ENCODE data around the gene CACNA1H.

Gene CACNA1H

DNA sequence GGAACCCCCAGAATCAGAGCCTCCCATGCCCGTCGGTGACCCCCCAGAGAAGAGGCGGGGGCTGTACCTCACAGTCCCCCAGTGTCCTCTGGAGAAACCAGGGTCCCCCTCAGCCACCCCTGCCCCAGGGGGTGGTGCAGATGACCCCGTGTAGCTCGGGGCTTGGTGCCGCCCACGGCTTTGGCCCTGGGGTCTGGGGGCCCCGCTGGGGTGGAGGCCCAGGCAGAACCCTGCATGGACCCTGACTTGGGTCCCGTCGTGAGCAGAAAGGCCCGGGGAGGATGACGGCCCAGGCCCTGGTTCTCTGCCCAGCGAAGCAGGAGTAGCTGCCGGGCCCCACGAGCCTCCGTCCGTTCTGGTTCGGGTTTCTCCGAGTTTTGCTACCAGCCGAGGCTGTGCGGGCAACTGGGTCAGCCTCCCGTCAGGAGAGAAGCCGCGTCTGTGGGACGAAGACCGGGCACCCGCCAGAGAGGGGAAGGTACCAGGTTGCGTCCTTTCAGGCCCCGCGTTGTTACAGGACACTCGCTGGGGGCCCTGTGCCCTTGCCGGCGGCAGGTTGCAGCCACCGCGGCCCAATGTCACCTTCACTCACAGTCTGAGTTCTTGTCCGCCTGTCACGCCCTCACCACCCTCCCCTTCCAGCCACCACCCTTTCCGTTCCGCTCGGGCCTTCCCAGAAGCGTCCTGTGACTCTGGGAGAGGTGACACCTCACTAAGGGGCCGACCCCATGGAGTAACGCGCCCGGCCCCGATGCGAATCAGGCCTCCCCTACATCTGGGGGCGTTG is 68.1 kb downstream of the CACNA1H start:
- H3K27me3 ChIP-seq (ENCODE audit: low read depth, low read length), result no peaks in the 10 kb centered on the region
- no peak overlapping the region for H2AFZ ChIP-seq (ENCODE audit: low read depth, low read length)
- TF ChIP-seq EZH2phosphoT487 (IDR thresholded peaks at IDR 0.05; ENCODE audit: low read depth), result no peak
- TF ChIP-seq, protein P1, sequence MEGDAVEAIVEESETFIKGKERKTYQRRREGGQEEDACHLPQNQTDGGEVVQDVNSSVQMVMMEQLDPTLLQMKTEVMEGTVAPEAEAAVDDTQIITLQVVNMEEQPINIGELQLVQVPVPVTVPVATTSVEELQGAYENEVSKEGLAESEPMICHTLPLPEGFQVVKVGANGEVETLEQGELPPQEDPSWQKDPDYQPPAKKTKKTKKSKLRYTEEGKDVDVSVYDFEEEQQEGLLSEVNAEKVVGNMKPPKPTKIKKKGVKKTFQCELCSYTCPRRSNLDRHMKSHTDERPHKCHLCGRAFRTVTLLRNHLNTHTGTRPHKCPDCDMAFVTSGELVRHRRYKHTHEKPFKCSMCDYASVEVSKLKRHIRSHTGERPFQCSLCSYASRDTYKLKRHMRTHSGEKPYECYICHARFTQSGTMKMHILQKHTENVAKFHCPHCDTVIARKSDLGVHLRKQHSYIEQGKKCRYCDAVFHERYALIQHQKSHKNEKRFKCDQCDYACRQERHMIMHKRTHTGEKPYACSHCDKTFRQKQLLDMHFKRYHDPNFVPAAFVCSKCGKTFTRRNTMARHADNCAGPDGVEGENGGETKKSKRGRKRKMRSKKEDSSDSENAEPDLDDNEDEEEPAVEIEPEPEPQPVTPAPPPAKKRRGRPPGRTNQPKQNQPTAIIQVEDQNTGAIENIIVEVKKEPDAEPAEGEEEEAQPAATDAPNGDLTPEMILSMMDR (IDR thresholded peaks at IDR 0.05; ENCODE audit: low read depth, low read length), result no peak
- no peaks in the 10 kb centered on the region for H3K36me3 ChIP-seq (replicated peaks; ENCODE audit: low read depth, low read length)
- no peaks in the 10 kb centered on the region for H3K4me1 ChIP-seq (ENCODE audit: low read length)
- H3K4me2 ChIP-seq (ENCODE audit: low read length), result no peak overlapping the region
- H3K4me3 ChIP-seq (ENCODE audit: low read length), result no peak overlapping the region
- H3K9me3 ChIP-seq (ENCODE audit: insufficient read depth, low read length), result no peaks in the 10 kb centered on the region
- H3K79me2 ChIP-seq (ENCODE audit: low read length), result no peaks in the 10 kb centered on the region
- no peak overlapping the region for H3K9ac ChIP-seq (ENCODE audit: low read length)
- H4K20me1 ChIP-seq (ENCODE audit: insufficient read depth, low read length), result no peaks in the 10 kb centered on the region
- H3K27ac ChIP-seq (ENCODE audit: low read length), result no peak overlapping the region

DNA sequence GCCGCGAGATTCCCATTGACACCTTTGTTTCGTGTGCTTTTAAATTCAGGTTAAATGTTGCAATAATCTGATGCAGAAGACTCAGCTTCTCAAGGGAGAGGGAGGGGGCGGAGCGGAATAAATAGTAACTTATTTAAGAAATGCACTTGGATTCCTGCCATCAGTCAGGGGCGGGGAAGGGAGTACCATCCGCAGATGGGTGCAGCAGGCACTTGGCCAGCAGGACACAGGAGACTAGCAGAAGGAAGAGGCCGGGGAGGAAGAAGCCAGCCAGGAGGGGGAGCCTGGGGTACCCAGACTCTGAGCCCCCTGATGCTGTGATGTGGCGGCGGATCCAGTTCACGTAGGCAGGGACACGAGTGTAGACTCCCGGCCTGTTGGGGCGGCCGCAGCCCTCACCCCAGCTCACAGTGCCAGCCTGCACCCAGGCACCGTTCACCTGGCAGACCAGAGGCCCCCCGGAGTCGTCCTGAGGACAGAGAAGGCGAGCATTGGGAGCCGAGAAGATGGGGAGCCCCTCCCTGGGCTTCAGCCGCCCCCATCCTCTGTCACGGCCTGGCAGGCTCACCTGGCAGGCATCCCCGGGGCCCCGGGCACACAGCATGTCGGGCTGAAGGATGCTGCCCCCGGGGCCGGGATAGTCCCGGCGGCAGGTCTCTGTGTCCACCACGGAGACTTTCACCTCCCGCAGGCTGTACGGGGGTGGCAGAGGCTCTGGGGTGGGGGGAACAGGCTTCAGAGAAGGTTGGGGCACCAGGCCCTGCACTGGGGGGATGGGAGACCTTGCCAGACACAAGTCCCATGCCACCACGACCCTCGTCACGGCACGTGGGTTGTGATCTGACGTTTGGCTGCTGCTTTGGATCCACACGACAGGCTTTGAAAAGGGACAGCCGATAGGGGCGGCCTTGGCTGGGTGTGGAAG is 69.0 kb downstream of the CACNA1H start:
- Histone ChIP-seq H3K9ac (ENCODE audit: low read length) (no peak overlapping the region), H3K36me3 (replicated peaks; ENCODE audit: low read depth, low read length) (no peaks in the 10 kb centered on the region), H2AFZ (ENCODE audit: low read depth, low read length) (no peak overlapping the region), H3K4me2 (ENCODE audit: low read length) (no peak overlapping the region), H3K27me3 (ENCODE audit: low read depth, low read length) (no peaks in the 10 kb centered on the region), H3K79me2 (ENCODE audit: low read length) (no peaks in the 10 kb centered on the region), H3K4me3 (ENCODE audit: low read length) (no peak overlapping the region), H3K9me3 (ENCODE audit: insufficient read depth, low read length) (no peaks in the 10 kb centered on the region), H3K4me1 (ENCODE audit: low read length) (no peaks in the 10 kb centered on the region), H3K27ac (ENCODE audit: low read length) (no peak overlapping the region), H4K20me1 (ENCODE audit: insufficient read depth, low read length) (no peaks in the 10 kb centered on the region)
- TF ChIP-seq, protein P1 (IDR thresholded peaks at IDR 0.05; ENCODE audit: low read depth, low read length), result no peak
- no peak for TF ChIP-seq EZH2phosphoT487 (IDR thresholded peaks at IDR 0.05; ENCODE audit: low read depth)

DNA sequence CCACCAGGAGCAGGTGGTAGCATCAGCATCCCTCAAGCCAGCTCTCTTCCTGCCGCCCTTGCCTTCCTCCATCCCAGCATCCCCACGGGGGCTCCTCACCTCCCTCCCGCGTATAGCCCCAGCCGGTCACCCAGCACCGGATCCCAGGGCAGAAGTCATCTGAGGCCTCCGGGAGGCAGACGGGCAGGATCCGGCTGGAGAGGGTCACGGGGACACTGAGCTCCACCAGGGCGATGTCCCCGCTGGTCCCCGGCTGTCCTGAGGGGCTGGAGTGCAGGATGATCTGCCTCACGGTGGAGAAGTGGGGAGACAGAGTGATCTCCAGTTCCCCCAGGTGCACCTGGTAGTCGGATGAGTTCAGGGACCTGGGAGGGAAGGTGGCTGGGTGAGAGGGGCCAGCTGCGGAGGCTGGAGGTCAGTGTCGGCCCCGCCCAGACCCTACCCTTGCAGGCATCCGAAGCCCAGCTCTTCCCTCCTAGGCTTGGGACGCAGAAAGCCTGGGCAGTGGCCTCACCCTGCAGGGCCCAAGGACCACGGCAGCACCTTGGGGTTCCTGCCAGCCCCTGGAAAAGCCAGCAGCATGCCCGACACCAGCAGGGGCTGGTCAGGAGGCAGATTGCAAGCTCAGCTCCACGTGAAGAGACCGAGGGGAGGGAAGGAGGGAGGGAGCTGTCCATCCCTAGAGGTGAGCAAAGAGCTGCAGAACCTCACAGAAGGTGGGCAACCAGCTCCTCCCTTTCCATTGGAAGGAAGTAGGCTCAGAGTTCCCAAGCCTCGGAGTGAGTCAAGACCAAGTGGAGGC is 69.8 kb downstream of the CACNA1H start:
- no peaks in the 10 kb centered on the region for H3K9me3 ChIP-seq (ENCODE audit: insufficient read depth, low read length)
- no peaks in the 10 kb centered on the region for H3K4me1 ChIP-seq (ENCODE audit: low read length)
- H3K27me3 ChIP-seq (ENCODE audit: low read depth, low read length), result no peaks in the 10 kb centered on the region
- no peak overlapping the region for H3K9ac ChIP-seq (ENCODE audit: low read length)
- no peaks in the 10 kb centered on the region for H3K36me3 ChIP-seq (replicated peaks; ENCODE audit: low read depth, low read length)
- no peaks in the 10 kb centered on the region for H3K79me2 ChIP-seq (ENCODE audit: low read length)
- no peak for TF ChIP-seq EZH2phosphoT487 (IDR thresholded peaks at IDR 0.05; ENCODE audit: low read depth)
- TF ChIP-seq, protein P1 (IDR thresholded peaks at IDR 0.05; ENCODE audit: low read depth, low read length), result no peak
- no peaks in the 10 kb centered on the region for H4K20me1 ChIP-seq (ENCODE audit: insufficient read depth, low read length)
- H3K27ac ChIP-seq (ENCODE audit: low read length), result no peak overlapping the region
- no peak overlapping the region for H3K4me3 ChIP-seq (ENCODE audit: low read length)
- no peak overlapping the region for H3K4me2 ChIP-seq (ENCODE audit: low read length)
- no peak overlapping the region for H2AFZ ChIP-seq (ENCODE audit: low read depth, low read length)

Data from OCI-LY3 (cell line).